ENCODE measurements around the gene TMEM273.

GRCh38 chr10:49152037-49152436 is 36.2 kb downstream of the TMEM273 start:
- TF ChIP-seq, protein P1, sequence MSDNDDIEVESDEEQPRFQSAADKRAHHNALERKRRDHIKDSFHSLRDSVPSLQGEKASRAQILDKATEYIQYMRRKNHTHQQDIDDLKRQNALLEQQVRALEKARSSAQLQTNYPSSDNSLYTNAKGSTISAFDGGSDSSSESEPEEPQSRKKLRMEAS (IDR thresholded peaks at IDR 0.05): no peak
- TF ChIP-seq EP300 (IDR thresholded peaks at IDR 0.05; ENCODE audit: borderline replicate concordance) (no peak), TAF1 (IDR thresholded peaks at IDR 0.05; ENCODE audit: low read depth) (no peak)
